Measurements from ENCODE around the gene CASTOR1. TPM values are rescaled to one million over a fixed set of nuclear protein-coding genes. Genes with fewer than 3 reads are reported as not detected.
A peak's percentile ranks its signal among the peaks of the same experiment; 100 is the strongest.

Gene CASTOR1
- polyA plus RNA-seq, 1 experiment, result 12.0 TPM

DNA sequence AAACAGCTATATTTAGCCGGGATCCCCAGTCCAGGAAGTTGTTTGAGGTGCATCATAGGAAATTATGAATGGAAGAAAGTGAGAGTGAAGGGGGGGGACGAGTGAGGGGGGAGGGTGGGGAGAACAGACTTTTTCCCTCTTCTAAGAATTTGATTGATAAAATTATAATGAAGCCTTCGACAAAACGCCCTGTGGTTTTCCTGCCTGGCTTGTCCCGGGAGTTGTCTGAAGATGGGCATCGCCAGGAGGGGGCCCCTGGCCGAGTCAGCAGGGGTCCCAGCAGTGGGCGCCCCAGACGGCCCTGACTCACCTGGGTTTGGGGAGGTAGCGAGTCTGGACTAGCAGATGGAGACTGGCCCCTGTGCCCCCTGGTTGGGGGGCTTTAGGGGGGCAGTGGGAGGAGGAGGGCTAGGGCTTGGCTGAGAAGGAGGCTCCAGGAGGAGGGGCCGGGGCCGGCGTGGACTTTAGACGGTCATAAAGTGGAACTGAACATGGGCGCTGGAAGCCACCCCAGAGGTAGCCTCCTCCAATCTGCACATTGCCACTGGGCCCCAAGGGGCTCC, 42.4 kb downstream of the CASTOR1 start:
- H3K9me3 ChIP-seq (ENCODE audit: control insufficient read depth, insufficient read depth, low read length), result peaks cover 13% of the 10 kb centered on the region; the same call in 1 of the 2 replicates
- no peak for DNase-seq (ENCODE audit: low read depth, low spot score)
- H3K27ac ChIP-seq (ENCODE audit: low read depth, low read length), result peak overlapping the region; percentile 93
- no peaks in the 10 kb centered on the region for H3K27me3 ChIP-seq (ENCODE audit: control insufficient read depth, insufficient read depth, low read length)
- ChIA-PET CTCF (interaction anchor here (0.5 to 1.8 kb wide), 2 partner anchors 9 to 646 kb away, joined by 3 to 5 read pairs; no protein-coding TSS in a partner anchor), POLR2A (interaction anchor here (0.5 to 1.7 kb wide), 6 partner anchors 9 to 139 kb away, joined by 3 to 5 read pairs (median 4); no protein-coding TSS in a partner anchor)
- TF ChIP-seq, protein P1, sequence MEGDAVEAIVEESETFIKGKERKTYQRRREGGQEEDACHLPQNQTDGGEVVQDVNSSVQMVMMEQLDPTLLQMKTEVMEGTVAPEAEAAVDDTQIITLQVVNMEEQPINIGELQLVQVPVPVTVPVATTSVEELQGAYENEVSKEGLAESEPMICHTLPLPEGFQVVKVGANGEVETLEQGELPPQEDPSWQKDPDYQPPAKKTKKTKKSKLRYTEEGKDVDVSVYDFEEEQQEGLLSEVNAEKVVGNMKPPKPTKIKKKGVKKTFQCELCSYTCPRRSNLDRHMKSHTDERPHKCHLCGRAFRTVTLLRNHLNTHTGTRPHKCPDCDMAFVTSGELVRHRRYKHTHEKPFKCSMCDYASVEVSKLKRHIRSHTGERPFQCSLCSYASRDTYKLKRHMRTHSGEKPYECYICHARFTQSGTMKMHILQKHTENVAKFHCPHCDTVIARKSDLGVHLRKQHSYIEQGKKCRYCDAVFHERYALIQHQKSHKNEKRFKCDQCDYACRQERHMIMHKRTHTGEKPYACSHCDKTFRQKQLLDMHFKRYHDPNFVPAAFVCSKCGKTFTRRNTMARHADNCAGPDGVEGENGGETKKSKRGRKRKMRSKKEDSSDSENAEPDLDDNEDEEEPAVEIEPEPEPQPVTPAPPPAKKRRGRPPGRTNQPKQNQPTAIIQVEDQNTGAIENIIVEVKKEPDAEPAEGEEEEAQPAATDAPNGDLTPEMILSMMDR (IDR thresholded peaks at IDR 0.05; ENCODE audit: low read depth, low read length), result no peak
- peak overlapping the region; percentile 84 for H3K4me3 ChIP-seq (ENCODE audit: low read depth, low read length)

DNA sequence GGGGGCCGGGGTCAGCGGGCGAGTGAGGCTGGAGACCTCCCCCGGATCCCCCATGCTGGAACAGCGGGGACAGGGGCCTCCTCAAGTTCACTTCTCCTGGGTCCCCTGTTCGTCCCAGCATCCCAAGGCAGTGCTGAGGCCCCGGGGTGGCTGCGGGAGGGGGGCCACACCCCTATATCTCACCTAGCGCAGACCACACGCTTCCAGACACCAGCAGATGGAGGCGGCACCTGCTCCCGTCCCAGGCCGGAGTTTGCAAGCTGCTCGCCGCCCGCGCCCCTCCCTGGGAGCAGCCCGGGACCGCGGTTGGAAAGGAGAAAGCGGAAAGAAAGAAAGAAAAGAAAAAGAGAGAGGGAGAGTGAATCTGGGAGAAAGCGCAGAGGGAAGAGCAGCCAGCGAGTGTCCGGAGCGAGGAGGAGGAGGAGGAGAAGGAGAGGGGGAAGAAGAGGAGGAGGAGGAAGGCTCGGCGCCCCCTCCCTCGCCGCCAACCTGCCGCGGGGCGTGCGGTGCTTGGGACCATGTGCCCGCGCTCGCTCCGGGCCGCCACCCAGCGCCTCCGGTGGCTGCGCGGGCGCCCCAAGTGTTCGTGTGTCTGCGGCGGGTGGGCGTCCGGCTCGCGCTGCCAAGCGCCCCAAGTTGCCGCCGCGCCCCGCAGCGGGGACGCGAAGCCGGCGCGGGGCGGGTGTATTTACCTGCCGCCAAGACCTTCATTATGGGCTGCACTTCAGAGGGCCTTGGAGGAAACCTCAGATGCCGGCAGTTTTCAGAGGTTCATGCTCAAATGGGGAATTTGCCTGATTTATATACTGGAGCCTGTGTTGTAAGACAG, 43.1 kb downstream of the CASTOR1 start, which contains the start of gene LIF:
LIF (minus strand) TSS at position 775 of the 829 bp plus-strand sequence; CDS start at position 711, 64 bp downstream.
- H3K9me3 ChIP-seq (ENCODE audit: control insufficient read depth, insufficient read depth, low read length), result peaks cover 13% of the 10 kb centered on the region; the same call in 1 of the 2 replicates
- H3K27ac ChIP-seq (ENCODE audit: low read depth, low read length), result peak within 1 kb of the TSS; percentile 93
- TF ChIP-seq, protein P1 (IDR thresholded peaks at IDR 0.05; ENCODE audit: low read depth, low read length), result peak; percentile 18; the same call in 1 of the 2 replicates
- POLR2A ChIA-PET, result interaction anchor here (0.5 to 1.7 kb wide), 6 partner anchors 9 to 138 kb away, joined by 3 to 5 read pairs (median 4); no protein-coding TSS in a partner anchor
- peak within 1 kb of the TSS; percentile 84 for H3K4me3 ChIP-seq (ENCODE audit: low read depth, low read length)
- DNase-seq (ENCODE audit: low read depth, low spot score), result peak; percentile 54
- CTCF ChIA-PET, result interaction anchor here (0.5 to 1.8 kb wide), 3 partner anchors 9 to 645 kb away, joined by 3 to 5 read pairs (median 4); no protein-coding TSS in a partner anchor
- H3K27me3 ChIP-seq (ENCODE audit: control insufficient read depth, insufficient read depth, low read length), result no peaks in the 10 kb centered on the region

DNA sequence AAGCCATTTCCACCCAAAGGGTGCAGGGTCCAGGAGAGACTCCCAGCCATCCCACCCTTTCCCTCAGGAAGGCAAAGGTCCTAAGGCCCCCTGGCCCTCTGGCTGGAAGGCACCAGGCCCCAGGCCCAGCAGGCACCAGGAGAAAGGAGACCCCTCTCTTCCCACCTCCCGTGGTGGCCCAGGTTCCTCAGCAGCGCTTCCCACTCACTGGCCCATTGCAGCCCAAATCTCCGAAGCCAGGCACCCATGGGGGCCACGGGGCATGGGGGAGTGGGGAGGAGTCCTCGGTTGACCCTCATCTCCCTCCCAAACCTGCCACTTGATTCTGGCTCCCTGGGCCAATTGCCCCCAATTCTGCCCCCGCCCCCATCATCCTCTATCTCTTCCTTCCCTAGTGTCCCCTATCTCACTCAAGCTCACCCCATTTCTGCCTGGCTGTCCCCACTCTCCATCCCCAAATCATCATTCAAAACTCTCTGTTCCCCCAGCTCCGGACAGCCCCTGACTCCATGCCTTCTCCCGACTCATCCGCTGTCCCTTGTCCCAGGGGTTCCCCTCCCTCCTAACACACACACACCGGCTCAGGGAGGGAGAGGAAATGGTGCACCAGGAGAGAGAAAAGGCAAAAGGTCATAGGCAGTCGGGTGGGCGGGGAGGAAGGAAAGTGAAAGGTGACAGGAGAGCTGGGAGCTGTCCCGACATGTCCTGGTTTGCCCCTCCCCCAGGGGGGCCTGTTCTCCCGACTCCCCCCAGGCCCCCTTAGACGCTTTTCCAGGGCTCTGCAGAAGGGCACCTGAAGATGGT, 43.9 kb downstream of the CASTOR1 start:
- TF ChIP-seq, protein P1 (IDR thresholded peaks at IDR 0.05; ENCODE audit: low read depth, low read length), result no peak
- Histone ChIP-seq H3K9me3 (ENCODE audit: control insufficient read depth, insufficient read depth, low read length) (peaks cover 13% of the 10 kb centered on the region; the same call in 1 of the 2 replicates), H3K27ac (ENCODE audit: low read depth, low read length) (peak overlapping the region; percentile 93), H3K4me3 (ENCODE audit: low read depth, low read length) (peak overlapping the region; percentile 84), H3K27me3 (ENCODE audit: control insufficient read depth, insufficient read depth, low read length) (no peaks in the 10 kb centered on the region)
- POLR2A ChIA-PET, result interaction anchor here (1.5 to 1.7 kb wide), 2 partner anchors 8 to 11 kb away, joined by 5 read pairs; no protein-coding TSS in a partner anchor
- CTCF ChIA-PET, result interaction anchor here (0.5 to 1.8 kb wide), 2 partner anchors 10 to 36 kb away, joined by 4 to 5 read pairs; no protein-coding TSS in a partner anchor
- DNase-seq (ENCODE audit: low read depth, low spot score), result no peak

DNA sequence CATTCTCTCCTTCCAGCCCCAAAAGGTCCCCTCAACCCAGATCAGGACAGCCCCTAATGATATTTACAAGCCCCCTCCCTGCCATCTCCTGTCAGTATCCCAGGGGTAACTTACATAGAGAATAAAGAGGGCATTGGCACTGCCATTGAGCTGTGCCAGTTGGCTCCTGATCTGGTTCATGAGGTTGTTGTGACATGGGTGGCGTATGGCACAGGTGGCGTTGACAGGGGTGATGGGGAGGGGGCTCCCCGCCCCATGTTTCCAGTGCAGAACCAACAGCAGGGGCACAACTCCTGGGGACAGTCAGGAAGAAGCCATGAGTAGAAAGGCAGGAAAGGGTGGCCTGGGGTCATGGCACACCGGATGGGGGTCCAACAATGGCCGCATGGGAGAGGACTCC, 44.7 kb downstream of the CASTOR1 start:
- CTCF ChIA-PET, result interaction anchor here (1.9 kb wide), 1 partner anchor 11 kb away, joined by 7 read pairs; no protein-coding TSS in a partner anchor
- Histone ChIP-seq H3K4me3 (ENCODE audit: low read depth, low read length) (peak overlapping the region; percentile 84), H3K9me3 (ENCODE audit: control insufficient read depth, insufficient read depth, low read length) (peaks cover 13% of the 10 kb centered on the region; the same call in 1 of the 2 replicates), H3K27ac (ENCODE audit: low read depth, low read length) (peak overlapping the region; percentile 93), H3K27me3 (ENCODE audit: control insufficient read depth, insufficient read depth, low read length) (no peaks in the 10 kb centered on the region)
- TF ChIP-seq, protein P1 (IDR thresholded peaks at IDR 0.05; ENCODE audit: low read depth, low read length), result no peak
- no peak for DNase-seq (ENCODE audit: low read depth, low spot score)
- POLR2A ChIA-PET, result no interaction called here
